ENCODE results near the gene SGMS1. TPM values are rescaled to one million over a fixed set of nuclear protein-coding genes. Genes with fewer than 3 reads are reported as not detected.

Gene SGMS1
- total and polyA plus RNA-seq, 2 donors (not counting 1 experiment from before 2014, with no cell fraction given) = 39.9 to 82.1 TPM

- no peaks in the 10 kb centered on the region for H3K36me3 ChIP-seq (ENCODE audit: control insufficient read depth, insufficient read depth, low read length)
- H3K4me2 ChIP-seq (ENCODE audit: extremely low read depth, insufficient read depth, low read length) = no peak overlapping the region
- no peak overlapping the region for H2AFZ ChIP-seq (ENCODE audit: low read length)
- H3K4me3 ChIP-seq (replicated peaks in 1 of 4; ENCODE audit: control extremely low read depth in 1 of 4, insufficient read depth in 1 of 4, low read depth in 3 of 4, low read length in 4 of 4) = no peak overlapping the region
- no peaks in the 10 kb centered on the region for H4K20me1 ChIP-seq (ENCODE audit: control insufficient read depth, extremely low read depth, insufficient read depth, low read length)
- DNase-seq (ENCODE audit: low read depth in 2 of 2) = peak; percentile 11 to 51
- no peaks in the 10 kb centered on the region for H3K27me3 ChIP-seq (ENCODE audit: control insufficient read depth, insufficient read depth, low read length)
- H3K79me2 ChIP-seq (ENCODE audit: control insufficient read depth, insufficient read depth, low read length) = no peaks in the 10 kb centered on the region
- TF ChIP-seq CTCF (conservative IDR thresholded peaks at IDR 0.05 in 1 of 2, IDR thresholded peaks at IDR 0.05 in 1 of 2; ENCODE audit: low read depth in 1 of 2, low read length in 2 of 2) (no peak), EZH2 (IDR thresholded peaks at IDR 0.05; ENCODE audit: low read length, missing control alignments) (no peak)
- no peak overlapping the region for H3K9ac ChIP-seq (ENCODE audit: insufficient read depth, low read length)
- H3K4me1 ChIP-seq (ENCODE audit: control insufficient read depth, extremely low read depth, insufficient read depth, low read length) = peaks cover 6% of the 10 kb centered on the region
- H3K27ac ChIP-seq (ENCODE audit: insufficient read depth, low read length) = no peak overlapping the region
- H3K9me3 ChIP-seq (ENCODE audit: control insufficient read depth, insufficient read depth, low read depth, low read length) = no peaks in the 10 kb centered on the region
Observed at GRCh38 chr10:50636618-50637579, 13.1 kb upstream of the SGMS1 start.

GRCh38 chr10:50635286-50635685, 11.5 kb upstream of the SGMS1 start:
- peak; percentile 92 to 96 for DNase-seq (ENCODE audit: low read depth in 2 of 2)
- Histone ChIP-seq H3K36me3 (ENCODE audit: control insufficient read depth, insufficient read depth, low read length) (no peaks in the 10 kb centered on the region), H3K27me3 (ENCODE audit: control insufficient read depth, insufficient read depth, low read length) (no peaks in the 10 kb centered on the region), H3K79me2 (ENCODE audit: control insufficient read depth, insufficient read depth, low read length) (no peaks in the 10 kb centered on the region), H3K9ac (ENCODE audit: insufficient read depth, low read length) (no peak overlapping the region), H3K4me1 (ENCODE audit: control insufficient read depth, extremely low read depth, insufficient read depth, low read length) (peaks cover 6% of the 10 kb centered on the region), H3K27ac (ENCODE audit: insufficient read depth, low read length) (no peak overlapping the region), H3K4me3 (replicated peaks in 1 of 4; ENCODE audit: control extremely low read depth in 1 of 4, insufficient read depth in 1 of 4, low read depth in 3 of 4, low read length in 4 of 4) (no peak overlapping the region), H3K9me3 (ENCODE audit: control insufficient read depth, insufficient read depth, low read depth, low read length) (no peaks in the 10 kb centered on the region), H3K4me2 (ENCODE audit: extremely low read depth, insufficient read depth, low read length) (peak overlapping the region; percentile 72), H2AFZ (ENCODE audit: low read length) (no peak overlapping the region), H4K20me1 (ENCODE audit: control insufficient read depth, extremely low read depth, insufficient read depth, low read length) (no peaks in the 10 kb centered on the region)
- TF ChIP-seq CTCF (conservative IDR thresholded peaks at IDR 0.05 in 1 of 2, IDR thresholded peaks at IDR 0.05 in 1 of 2; ENCODE audit: low read depth in 1 of 2, low read length in 2 of 2) (no peak), EZH2 (IDR thresholded peaks at IDR 0.05; ENCODE audit: low read length, missing control alignments) (no peak)

- Histone ChIP-seq H4K20me1 (ENCODE audit: control insufficient read depth, extremely low read depth, insufficient read depth, low read length) (no peaks in the 10 kb centered on the region), H3K27me3 (ENCODE audit: control insufficient read depth, insufficient read depth, low read length) (no peaks in the 10 kb centered on the region), H3K9ac (ENCODE audit: insufficient read depth, low read length) (no peak overlapping the region), H3K27ac (ENCODE audit: insufficient read depth, low read length) (no peak overlapping the region), H2AFZ (ENCODE audit: low read length) (no peak overlapping the region), H3K79me2 (ENCODE audit: control insufficient read depth, insufficient read depth, low read length) (no peaks in the 10 kb centered on the region), H3K9me3 (ENCODE audit: control insufficient read depth, insufficient read depth, low read depth, low read length) (no peaks in the 10 kb centered on the region), H3K4me2 (ENCODE audit: extremely low read depth, insufficient read depth, low read length) (no peak overlapping the region), H3K4me3 (replicated peaks in 1 of 4; ENCODE audit: control extremely low read depth in 1 of 4, insufficient read depth in 1 of 4, low read depth in 3 of 4, low read length in 4 of 4) (no peak overlapping the region), H3K4me1 (ENCODE audit: control insufficient read depth, extremely low read depth, insufficient read depth, low read length) (peaks cover 6% of the 10 kb centered on the region), H3K36me3 (ENCODE audit: control insufficient read depth, insufficient read depth, low read length) (no peaks in the 10 kb centered on the region)
- TF ChIP-seq CTCF (conservative IDR thresholded peaks at IDR 0.05 in 1 of 2, IDR thresholded peaks at IDR 0.05 in 1 of 2; ENCODE audit: low read depth in 1 of 2, low read length in 2 of 2) = no peak
- TF ChIP-seq EZH2 (IDR thresholded peaks at IDR 0.05; ENCODE audit: low read length, missing control alignments) = no peak
- DNase-seq (ENCODE audit: low read depth in 2 of 2) = no peak
Observed at GRCh38 chr10:50634479-50634878, 10.7 kb upstream of the SGMS1 start.
